Thoracic aorta (tissue), 2 donors: ENCODE results near the gene MLLT6. TPM values are rescaled to one million over a fixed set of nuclear protein-coding genes. Genes with fewer than 3 reads are reported as not detected.
A peak's percentile ranks its signal among the peaks of the same experiment; 100 is the strongest.

ENCODE experiments used
- ATAC-seq: fragments of 150-250 bp; one replicate; pipeline ENCODE4 v1.8.0; 2017; ENCODE audit warnings: low read depth; ENCODE audit not compliant: insufficient number of reproducible peaks, low FRiP score
- DNase-seq: peaks from one replicate; pipeline ENCODE4 v3.0.0-alpha.2; 2020; ENCODE audit warnings: low spot score
- H3K27ac ChIP-seq, 2 donors: fragments of 200-600 bp; sonication (generic); 1 replicate in 1 of 2; 2 replicates in 1 of 2; pipeline ENCODE4 v1.5.1; 2016; ENCODE audit warnings: mild to moderate bottlenecking in 2 of 2, moderate library complexity in 2 of 2
- H3K27me3 ChIP-seq: fragments of 200-600 bp; sonication (generic); replicated peaks from 2 replicates; pipeline ENCODE4 v1.6.0; 2016; ENCODE audit warnings: mild to moderate bottlenecking; ENCODE audit not compliant: insufficient read depth
- H3K36me3 ChIP-seq: fragments of 200-600 bp; sonication (generic); one replicate; pipeline ENCODE4 v1.5.1; 2016
- H3K4me1 ChIP-seq, 2 donors: fragments of 200-600 bp; sonication (generic); 1 replicate in 1 of 2; 2 replicates in 1 of 2; pipeline versions ENCODE4 v1.5.1 to v1.6.0; 2016; ENCODE audit warnings: low read depth in 2 of 2, mild to moderate bottlenecking in 1 of 2; ENCODE audit not compliant: control insufficient read depth in 1 of 2
- H3K4me3 ChIP-seq: fragments of 200-600 bp; sonication (generic); 2 replicates; pipeline ENCODE4 v1.5.1; 2016; ENCODE audit warnings: mild to moderate bottlenecking
- H3K9me3 ChIP-seq: fragments of 200-600 bp; sonication (generic); 2 replicates; pipeline ENCODE4 v1.5.1; 2016
- CTCF ChIP-seq: fragments of 200-600 bp; sonication (generic); IDR thresholded peaks from one replicate; pipeline ENCODE4 v1.5.1; 2019; ENCODE audit warnings: antibody characterized with exemption
- total RNA-seq, 2 donors: library from RNA; depleted of rRNA; stranded (reverse); fragments of >200 nt; gene quantifications; one replicate each; pipeline versions ENCODE4 v1.1.0 to v1.2.3, GENCODE V29; 2016

The MLLT6 gene
- total RNA-seq, 2 donors from 2014 or later, result 113 to 201 TPM

- Histone ChIP-seq H3K4me1 (no peaks in the 10 kb centered on the region), H3K27me3 (no peaks in the 10 kb centered on the region), H3K27ac (no peak overlapping the region), H3K36me3 (no peaks in the 10 kb centered on the region), H3K4me3 (no peak overlapping the region), H3K9me3 (no peaks in the 10 kb centered on the region)
- TF ChIP-seq CTCF, result peak; percentile 97
- ATAC-seq, result no peak
- no peak for DNase-seq
Observed at GRCh38 chr17:38667099-38667786, 37.8 kb upstream of the MLLT6 start.

GRCh38 chr17:38667787-38668122 is 37.3 kb upstream of the MLLT6 start:
- Histone ChIP-seq H3K36me3 (no peaks in the 10 kb centered on the region), H3K4me3 (no peak overlapping the region), H3K4me1 (no peaks in the 10 kb centered on the region), H3K27ac (no peak overlapping the region), H3K27me3 (no peaks in the 10 kb centered on the region), H3K9me3 (no peaks in the 10 kb centered on the region)
- ATAC-seq, result no peak
- peak; percentile 10 for TF ChIP-seq CTCF
- DNase-seq, result no peak

- peaks cover 4 to 12% of the 10 kb centered on the region in 2 donors for H3K4me1 ChIP-seq
- H3K9me3 ChIP-seq, result no peaks in the 10 kb centered on the region
- no peaks in the 10 kb centered on the region for H3K36me3 ChIP-seq
- ATAC-seq (no peak), DNase-seq (no peak)
- no peak overlapping the region for H3K27ac ChIP-seq
- H3K27me3 ChIP-seq, result no peaks in the 10 kb centered on the region
- no peak for TF ChIP-seq CTCF
- H3K4me3 ChIP-seq, result no peak overlapping the region
Observed at GRCh38 chr17:38669520-38669919, 35.6 kb upstream of the MLLT6 start.

GRCh38 chr17:38671939-38672720 is 32.9 kb upstream of the MLLT6 start:
- Histone ChIP-seq H3K27ac (no peak overlapping the region), H3K4me3 (no peak overlapping the region), H3K36me3 (no peaks in the 10 kb centered on the region), H3K9me3 (no peaks in the 10 kb centered on the region), H3K27me3 (peaks cover 8% of the 10 kb centered on the region), H3K4me1 (peaks cover 7 to 19% of the 10 kb centered on the region in 2 donors)
- no peak for TF ChIP-seq CTCF
- DNase-seq, result no peak
- no peak for ATAC-seq

- ATAC-seq (no peak), DNase-seq (no peak)
- H3K27me3 ChIP-seq, result peaks cover 8% of the 10 kb centered on the region
- no peaks in the 10 kb centered on the region for H3K36me3 ChIP-seq
- H3K27ac ChIP-seq, result no peak overlapping the region
- H3K9me3 ChIP-seq, result no peaks in the 10 kb centered on the region
- peaks cover 10 to 19% of the 10 kb centered on the region in 2 donors for H3K4me1 ChIP-seq
- no peak for TF ChIP-seq CTCF
- peak overlapping the region; percentile 82 for H3K4me3 ChIP-seq
Observed at GRCh38 chr17:38672788-38673706, 32.0 kb upstream of the MLLT6 start.
